ENCODE data around the gene CEP83. TPM values are rescaled to one million over a fixed set of nuclear protein-coding genes. Genes with fewer than 3 reads are reported as not detected.

The CEP83 gene
- total and polyA plus RNA-seq, 2 experiments from 2014 or later = 18.3 to 35.2 TPM

DNA sequence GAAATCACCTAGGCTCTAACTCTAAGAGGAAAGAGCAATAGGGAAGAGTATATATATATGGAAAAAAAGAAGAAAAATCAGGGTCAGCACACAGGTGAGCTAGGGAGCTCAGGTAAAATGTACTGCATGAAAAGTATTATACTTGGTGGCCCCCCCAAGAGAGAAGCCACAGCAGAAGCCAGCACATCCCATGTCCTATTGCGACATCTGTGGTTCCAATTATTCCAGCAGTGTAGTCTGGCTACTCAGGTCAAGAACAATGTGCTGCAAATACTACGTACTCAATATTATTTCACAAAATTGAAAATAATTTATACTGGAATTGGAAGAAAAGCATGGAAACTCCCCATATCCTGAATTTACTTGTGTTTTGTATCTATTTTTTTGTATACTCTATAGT, 85.5 kb downstream of the CEP83 start:
- no peaks in the 10 kb centered on the region for H3K27me3 ChIP-seq
- DNase-seq (ENCODE audit: low read depth in 1 of 2, low spot score in 1 of 2) = peak in 1 of 2 donors; percentile 6
- H3K36me3 ChIP-seq = no peaks in the 10 kb centered on the region
- no peaks in the 10 kb centered on the region for H3K9me3 ChIP-seq (ENCODE audit: low read depth)
- H3K27ac ChIP-seq = no peak overlapping the region
- H3K4me1 ChIP-seq (ENCODE audit: low read depth) = peaks cover 4% of the 10 kb centered on the region
- no peak overlapping the region for H3K4me3 ChIP-seq
- no peak for TF ChIP-seq CTCF (IDR thresholded peaks at IDR 0.05; ENCODE audit: low read depth, low read length)

GRCh38 chr12:94372461-94372860, 87.2 kb downstream of the CEP83 start:
- Histone ChIP-seq H3K4me3 (no peak overlapping the region), H3K27ac (no peak overlapping the region), H3K9me3 (ENCODE audit: low read depth) (no peaks in the 10 kb centered on the region), H3K4me1 (ENCODE audit: low read depth) (no peaks in the 10 kb centered on the region), H3K27me3 (no peaks in the 10 kb centered on the region), H3K36me3 (no peaks in the 10 kb centered on the region)
- no peak for TF ChIP-seq CTCF (IDR thresholded peaks at IDR 0.05; ENCODE audit: low read depth, low read length)
- no peak for DNase-seq (ENCODE audit: low read depth in 1 of 2, low spot score in 1 of 2)

DNA sequence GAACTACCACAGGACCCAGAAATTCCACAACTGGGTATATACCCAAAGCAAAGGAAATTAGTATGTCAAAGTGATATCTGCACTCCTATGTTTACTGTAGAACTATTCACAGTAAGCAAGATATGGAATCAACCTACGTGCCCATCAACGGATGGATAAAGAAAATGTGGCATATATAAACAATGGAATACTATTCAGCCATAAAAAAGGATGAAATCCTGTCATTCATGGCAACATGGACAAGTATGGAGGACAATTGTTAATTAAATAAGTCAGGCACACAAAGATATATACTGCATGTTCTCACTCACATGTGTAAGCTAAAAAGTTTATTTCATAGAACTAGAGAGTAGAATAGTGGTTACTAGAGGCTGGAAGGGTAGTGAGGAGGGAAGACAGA, 97.0 kb downstream of the CEP83 start:
- no peaks in the 10 kb centered on the region for H3K4me1 ChIP-seq (ENCODE audit: low read depth)
- no peaks in the 10 kb centered on the region for H3K36me3 ChIP-seq
- H3K9me3 ChIP-seq (ENCODE audit: low read depth) = no peaks in the 10 kb centered on the region
- H3K27ac ChIP-seq = no peak overlapping the region
- no peak overlapping the region for H3K4me3 ChIP-seq
- no peak for TF ChIP-seq CTCF (IDR thresholded peaks at IDR 0.05; ENCODE audit: low read depth, low read length)
- no peaks in the 10 kb centered on the region for H3K27me3 ChIP-seq
- no peak for DNase-seq (ENCODE audit: low read depth in 1 of 2, low spot score in 1 of 2)

DNA sequence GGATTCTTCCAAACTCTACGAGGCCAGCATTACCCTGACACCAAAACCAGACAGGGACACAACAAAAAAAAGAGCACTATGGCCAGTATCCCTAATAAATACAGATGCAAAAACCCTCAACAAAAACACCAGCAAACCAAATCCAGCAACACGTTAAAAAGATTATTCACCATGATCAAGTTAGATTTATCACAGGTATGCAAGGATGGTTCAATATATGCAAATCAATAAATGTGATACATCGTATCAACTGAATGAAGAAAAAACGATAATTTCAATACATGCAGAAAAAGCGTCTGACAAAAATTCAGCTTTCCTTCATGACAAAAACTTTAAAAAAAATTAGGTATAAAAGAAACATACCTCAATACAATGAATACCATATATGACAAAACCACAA, 99.9 kb downstream of the CEP83 start:
- H3K36me3 ChIP-seq = no peaks in the 10 kb centered on the region
- H3K4me1 ChIP-seq (ENCODE audit: low read depth) = no peaks in the 10 kb centered on the region
- no peaks in the 10 kb centered on the region for H3K27me3 ChIP-seq
- H3K27ac ChIP-seq = no peak overlapping the region
- no peaks in the 10 kb centered on the region for H3K9me3 ChIP-seq (ENCODE audit: low read depth)
- no peak overlapping the region for H3K4me3 ChIP-seq
- DNase-seq (ENCODE audit: low read depth in 1 of 2, low spot score in 1 of 2) = no peak
- TF ChIP-seq CTCF (IDR thresholded peaks at IDR 0.05; ENCODE audit: low read depth, low read length) = no peak

DNA sequence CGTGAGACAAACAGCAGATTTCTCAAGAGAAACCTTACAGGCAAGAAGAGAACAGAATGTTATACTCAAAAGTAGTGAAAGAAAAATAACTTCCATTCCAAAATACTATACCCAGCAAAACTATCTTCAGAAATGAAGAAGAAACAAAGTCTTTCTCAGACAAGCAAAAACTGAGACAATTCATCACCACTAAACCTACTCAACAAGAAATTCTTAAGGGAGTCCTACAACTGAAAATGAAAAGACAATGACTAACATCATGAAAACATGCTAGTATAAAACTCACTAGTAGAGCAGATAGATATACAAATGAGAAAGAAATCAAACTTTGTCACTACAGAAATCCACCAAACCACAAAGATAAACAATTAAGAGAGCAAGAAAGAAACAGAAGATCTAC, 106.5 kb downstream of the CEP83 start:
- Histone ChIP-seq H3K27me3 (no peaks in the 10 kb centered on the region), H3K36me3 (no peaks in the 10 kb centered on the region), H3K4me1 (ENCODE audit: low read depth) (no peaks in the 10 kb centered on the region), H3K27ac (no peak overlapping the region), H3K9me3 (ENCODE audit: low read depth) (no peaks in the 10 kb centered on the region), H3K4me3 (no peak overlapping the region)
- no peak for TF ChIP-seq CTCF (IDR thresholded peaks at IDR 0.05; ENCODE audit: low read depth, low read length)
- no peak for DNase-seq (ENCODE audit: low read depth in 1 of 2, low spot score in 1 of 2)

DNA sequence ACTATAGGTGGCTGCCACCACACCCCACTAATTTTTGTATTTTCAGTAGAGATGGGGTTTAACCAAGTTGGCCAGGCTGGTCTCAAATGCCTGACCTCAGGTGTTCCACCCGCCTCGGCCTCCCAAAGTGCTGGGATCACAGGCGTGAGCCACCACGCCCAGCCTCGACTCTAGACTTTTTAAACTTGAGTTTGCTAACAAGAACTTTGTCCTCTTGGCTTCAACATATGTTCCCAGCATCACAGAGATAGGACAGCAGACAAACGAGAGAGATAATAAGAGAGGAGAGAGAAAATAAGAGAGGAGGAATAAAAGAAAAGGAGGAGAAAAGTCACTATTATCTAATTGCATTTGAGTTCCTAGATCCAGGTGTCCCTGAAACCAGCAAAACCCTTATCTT, 119.1 kb downstream of the CEP83 start:
- H3K36me3 ChIP-seq = no peaks in the 10 kb centered on the region
- no peak overlapping the region for H3K4me3 ChIP-seq
- H3K9me3 ChIP-seq (ENCODE audit: low read depth) = no peaks in the 10 kb centered on the region
- DNase-seq (ENCODE audit: low read depth in 1 of 2, low spot score in 1 of 2) = no peak
- H3K27ac ChIP-seq = no peak overlapping the region
- H3K4me1 ChIP-seq (ENCODE audit: low read depth) = peaks cover 28% of the 10 kb centered on the region
- no peaks in the 10 kb centered on the region for H3K27me3 ChIP-seq
- TF ChIP-seq CTCF (IDR thresholded peaks at IDR 0.05; ENCODE audit: low read depth, low read length) = no peak
